Aorta (tissue), 5 donors: Measurements from ENCODE around the gene LPIN2. TPM values are rescaled to one million over a fixed set of nuclear protein-coding genes. Genes with fewer than 3 reads are reported as not detected.

Experiments
- ATAC-seq: fragments of 200-7000 bp; cut with Tn5 transposase; one replicate; pipeline ENCODE4 v1.9.1; 2022; ENCODE audit warnings: moderate library complexity; ENCODE audit not compliant: low FRiP score
- DNase-seq, 2 donors: peaks; one replicate each; pipeline ENCODE4 v3.0.0-alpha.2; 2020
- H3K27ac ChIP-seq, 2 donors: one replicate each; pipeline ENCODE4 v1.5.1; 2013; ENCODE audit warnings: low read length in 2 of 2, mild to moderate bottlenecking in 2 of 2, moderate library complexity in 2 of 2, control low read depth in 1 of 2, inconsistent platforms in 1 of 2, low read depth in 1 of 2
- H3K27me3 ChIP-seq, 2 donors: one replicate each; pipeline ENCODE4 v1.6.1; 2013; ENCODE audit warnings: control low read depth in 1 of 2, low read length in 1 of 2, mild to moderate bottlenecking in 1 of 2, moderate library complexity in 1 of 2; ENCODE audit not compliant: insufficient read depth in 2 of 2, control insufficient read depth in 1 of 2
- H3K36me3 ChIP-seq, 2 donors: one replicate each; pipeline ENCODE4 v1.6.1; 2013; ENCODE audit warnings: control low read depth in 1 of 2, low read length in 1 of 2, mild to moderate bottlenecking in 1 of 2; ENCODE audit not compliant: insufficient read depth in 2 of 2, control insufficient read depth in 1 of 2
- H3K4me1 ChIP-seq, 2 donors: one replicate each; pipeline ENCODE4 v1.6.1; 2013; ENCODE audit warnings: low read length in 2 of 2, control low read depth in 1 of 2, mild to moderate bottlenecking in 1 of 2, moderate library complexity in 1 of 2; ENCODE audit not compliant: insufficient read depth in 2 of 2, control insufficient read depth in 1 of 2
- H3K4me3 ChIP-seq, 2 donors: one replicate each; pipeline ENCODE4 v1.5.1; 2013; ENCODE audit warnings: low read length in 2 of 2, control low read depth in 1 of 2, mild to moderate bottlenecking in 1 of 2
- H3K9me3 ChIP-seq: one replicate; pipeline ENCODE4 v1.6.1; 2013; ENCODE audit warnings: mild to moderate bottlenecking, low read length; ENCODE audit not compliant: control insufficient read depth
- WGBS, 2 donors: extraction: QIAGEN DNeasy Blood & Tissue Kit; methylation state at CpG; one replicate each; pipeline ENCODE4 v1.1.7; 2013; 5-methylcytosine and 5-hydroxymethylcytosine counted together
- intact Hi-C, 2 donors: fragments of 100-400 bp; cut with DNase I; formaldehyde crosslinking; loops; one replicate each; pipeline versions ENCODE4 v1.14.2 to v1.15.0; 2022
- polyA plus RNA-seq, 2 donors: library from polyadenylated mRNA; stranded (reverse); fragments of 200-250 nt; gene quantifications; one replicate each; pipeline ENCODE4 v1.2.3, GENCODE V29; 2013
- total RNA-seq, 2 donors: library from RNA; stranded (reverse); fragmentation: NEBNext Ultra II Directional; extraction: Animal tissue kit (Norgen Biotek cat#: 25700); gene quantifications; one replicate each; pipeline ENCODE4 v1.2.1, GENCODE V29; 2021
- donor health status: healthy with polysubstance abuse.
- donor health status: Bipolar disorder and iron deficiency.
- donor health status: DM: no; HTN: no; CAD: no.
- donor health status: DM: no; HTN: no; CAD: no.
- donor health status: DM: yes; HTN: yes; CAD: no.

The LPIN2 gene
- total and polyA plus RNA-seq, 4 donors, result 9.1 to 42.4 (median 25.7) TPM

DNA sequence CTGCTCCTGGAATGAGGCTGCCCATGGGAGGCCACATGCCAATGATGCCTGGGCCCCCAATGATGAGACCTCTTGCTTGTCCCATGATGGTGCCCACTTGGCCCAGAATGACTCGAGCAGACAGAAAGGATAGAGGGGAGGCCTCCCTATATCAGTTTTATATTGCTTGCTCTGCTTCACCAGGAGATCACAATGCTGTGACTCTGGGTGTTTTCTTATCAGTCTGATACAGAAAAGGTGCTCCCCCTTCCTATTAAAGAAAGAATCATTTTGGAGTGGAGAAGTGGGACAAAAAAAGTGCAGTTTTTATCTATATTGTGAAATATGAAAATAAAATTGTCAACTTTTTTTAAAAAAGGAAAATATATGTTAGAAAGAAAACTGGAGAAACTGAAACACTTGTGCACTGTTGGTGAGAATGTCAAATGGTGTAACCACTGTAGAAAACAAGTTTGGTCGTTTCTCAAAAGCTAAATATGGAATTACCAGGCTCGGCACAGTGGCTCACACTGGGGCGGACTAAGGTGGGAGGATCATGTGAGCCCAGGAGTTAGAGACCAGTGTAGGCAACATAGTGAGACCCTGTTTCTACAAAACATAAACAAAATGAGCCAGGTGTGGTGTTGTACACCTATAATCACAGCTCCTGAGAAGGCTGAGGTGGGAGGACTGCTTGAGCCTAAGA, 21.8 kb downstream of the LPIN2 start:
- Histone ChIP-seq H3K4me1 (peaks cover 0 to 7% of the 10 kb centered on the region in 2 donors), H3K36me3 (no peaks in the 10 kb centered on the region), H3K4me3 (no peak overlapping the region), H3K27ac (no peak overlapping the region), H3K27me3 (no peaks in the 10 kb centered on the region), H3K9me3 (no peaks in the 10 kb centered on the region)
- WGBS, 2 donors, result 74% methylated on average over 4 of the region's 4 CpGs
- ATAC-seq, result no peak
- no peak for DNase-seq
- intact Hi-C loops, result loop anchor here (5.0 kb wide), 1 partner anchor 71 kb away; no protein-coding TSS in a partner anchor

DNA sequence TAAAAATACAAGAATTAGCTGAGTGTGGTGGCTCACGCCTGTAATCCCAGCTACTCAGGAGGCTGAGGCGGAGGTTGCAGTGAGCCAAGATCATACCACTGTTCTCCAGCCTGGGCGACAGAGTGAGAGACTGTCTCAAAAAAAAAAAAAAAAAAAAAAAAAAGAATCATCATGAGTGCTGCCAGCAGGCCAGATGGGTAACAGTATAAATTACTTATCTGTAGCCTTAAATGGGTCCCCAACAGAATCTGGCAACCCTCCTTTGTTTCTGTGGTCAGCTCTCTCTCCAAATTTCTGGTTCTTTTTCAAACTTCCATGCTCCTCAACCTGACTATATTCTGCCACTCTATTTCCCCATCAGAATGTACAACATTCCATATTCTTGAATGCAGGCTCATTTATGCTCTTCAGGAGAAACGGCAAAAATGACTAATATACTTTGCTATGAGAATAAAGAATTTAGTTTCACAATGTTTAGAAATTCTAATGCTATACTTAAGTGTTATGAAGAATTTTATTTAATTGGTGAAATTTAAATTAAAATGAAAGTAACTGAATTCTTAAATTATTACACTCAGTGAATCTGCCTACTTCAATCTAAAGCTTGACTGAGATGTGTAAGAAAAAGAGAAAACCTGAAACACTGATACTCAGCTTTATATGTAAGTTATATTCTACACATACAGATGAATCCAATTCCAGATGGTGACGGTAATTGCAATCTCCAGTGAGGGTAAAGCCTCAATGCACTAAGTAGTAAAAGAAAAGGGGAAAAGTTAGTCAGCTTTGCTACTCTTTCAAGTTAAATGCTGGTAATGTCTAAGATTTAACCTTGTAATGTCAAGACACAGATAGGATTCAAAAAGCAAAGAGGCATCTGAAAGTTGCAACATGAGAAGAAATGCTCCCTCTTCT, 24.8 kb downstream of the LPIN2 start:
- no peak overlapping the region for H3K27ac ChIP-seq
- DNase-seq (no peak), ATAC-seq (no peak)
- H3K9me3 ChIP-seq, result no peaks in the 10 kb centered on the region
- no peaks in the 10 kb centered on the region for H3K36me3 ChIP-seq
- peaks cover 0 to 2% of the 10 kb centered on the region in 2 donors for H3K4me1 ChIP-seq
- no peak overlapping the region for H3K4me3 ChIP-seq
- no peaks in the 10 kb centered on the region for H3K27me3 ChIP-seq
- intact Hi-C loops, result loop anchor here in 1 of 2 donors (5.0 kb wide), 1 partner anchor 56 kb away; no protein-coding TSS in a partner anchor
- 83 to 89% methylated on average over 5 of the region's 5 CpGs for WGBS, 2 donors

DNA sequence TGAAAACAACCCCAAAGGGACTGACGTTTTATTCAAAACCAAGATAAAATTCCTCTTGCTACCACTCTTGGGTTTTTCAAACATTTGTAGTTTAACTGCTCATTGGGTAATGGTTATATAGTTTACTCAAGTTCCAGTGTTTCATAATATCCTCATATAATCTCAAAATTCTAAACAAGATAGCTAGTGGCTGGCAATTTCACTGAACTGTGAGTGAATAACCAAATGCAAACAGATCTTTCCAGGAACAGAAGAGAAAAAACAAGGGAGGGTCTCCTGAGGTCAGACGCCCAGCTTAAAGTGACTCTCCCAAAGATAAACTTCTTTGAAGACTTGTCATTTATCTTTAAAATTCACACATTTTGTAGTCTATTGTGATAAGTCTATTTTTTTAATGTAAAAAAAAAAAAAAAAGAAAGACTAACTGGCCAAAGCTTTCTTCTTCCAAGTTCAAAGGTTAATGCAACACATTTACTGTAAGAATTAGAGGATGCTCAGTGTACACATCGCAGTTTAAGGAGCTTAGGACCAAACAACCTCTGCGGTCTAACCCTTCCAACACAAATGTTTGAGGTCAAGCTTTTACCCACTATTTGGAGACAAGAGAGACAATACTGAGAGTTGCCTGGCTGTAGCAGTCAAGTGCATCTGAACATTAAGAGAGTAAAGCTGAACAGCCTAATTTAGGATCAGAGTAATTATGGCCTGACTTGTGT, 26.6 kb downstream of the LPIN2 start:
- Histone ChIP-seq H3K9me3 (no peaks in the 10 kb centered on the region), H3K27me3 (no peaks in the 10 kb centered on the region), H3K36me3 (no peaks in the 10 kb centered on the region), H3K27ac (no peak overlapping the region), H3K4me1 (peaks cover 0 to 7% of the 10 kb centered on the region in 2 donors), H3K4me3 (no peak overlapping the region)
- ATAC-seq, result no peak
- 63 to 71% methylated on average over 4 of the region's 4 CpGs for WGBS, 2 donors
- no peak for DNase-seq
- intact Hi-C loops, result loop anchor here in 1 of 2 donors (5.0 kb wide), 1 partner anchor 54 kb away; no protein-coding TSS in a partner anchor

GRCh38 chr18:2985628-2986027, 27.3 kb downstream of the LPIN2 start:
- H3K27ac ChIP-seq, result no peak overlapping the region
- intact Hi-C loops, result loop anchor here in 1 of 2 donors (5.0 kb wide), 1 partner anchor 53 kb away; no protein-coding TSS in a partner anchor

DNA sequence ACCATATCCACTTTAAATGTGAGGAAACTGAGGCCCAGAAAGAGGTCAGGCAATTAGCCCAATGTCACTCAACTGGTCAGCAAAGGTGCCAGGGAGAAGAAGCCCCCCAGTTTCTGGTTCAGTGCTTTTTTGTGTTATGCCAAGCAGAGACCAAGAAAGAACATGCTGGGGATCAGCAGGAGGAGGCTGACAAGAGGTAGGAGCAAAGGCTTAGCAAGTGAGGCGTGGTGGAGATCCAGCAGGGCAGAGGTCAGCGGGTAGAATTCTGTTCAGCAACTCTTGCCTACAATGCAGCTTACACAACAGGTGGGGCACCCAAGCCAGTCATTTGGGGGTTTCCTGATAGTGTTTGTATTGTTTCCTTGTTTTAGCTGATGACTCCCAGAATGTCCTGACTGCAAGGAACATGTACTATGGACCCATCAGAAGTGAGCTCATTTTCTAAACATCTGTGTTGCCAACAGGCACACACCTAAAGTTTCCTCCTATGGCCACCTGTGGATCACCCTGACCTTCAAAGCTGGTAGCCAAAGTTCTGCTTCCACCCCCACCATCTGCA, 28.2 kb downstream of the LPIN2 start:
- H3K36me3 ChIP-seq, result no peaks in the 10 kb centered on the region
- peaks cover 3 to 12% of the 10 kb centered on the region in 2 donors for H3K4me1 ChIP-seq
- H3K27me3 ChIP-seq, result no peaks in the 10 kb centered on the region
- intact Hi-C loops, result loop anchor here (5.0 kb wide), 1 partner anchor 52 kb away; no protein-coding TSS in a partner anchor
- H3K4me3 ChIP-seq, result no peak overlapping the region
- WGBS, 2 donors, result 92 to 93% methylated on average over 2 of the region's 2 CpGs
- no peak overlapping the region for H3K27ac ChIP-seq
- ATAC-seq (no peak), DNase-seq (no peak)
- H3K9me3 ChIP-seq, result no peaks in the 10 kb centered on the region

More at GRCh38 chr18:2985628-2986027, 27.3 kb downstream of the LPIN2 start:
- no peak overlapping the region for H3K4me3 ChIP-seq
- ATAC-seq, result no peak
- peaks cover 0 to 7% of the 10 kb centered on the region in 2 donors for H3K4me1 ChIP-seq
- no peaks in the 10 kb centered on the region for H3K36me3 ChIP-seq
- no peak for DNase-seq
- no peaks in the 10 kb centered on the region for H3K27me3 ChIP-seq
- H3K9me3 ChIP-seq, result no peaks in the 10 kb centered on the region
- 76 to 82% methylated on average over 2 of the region's 2 CpGs for WGBS, 2 donors

GRCh38 chr18:2984091-2984490, 28.9 kb downstream of the LPIN2 start:
- intact Hi-C loops, result loop anchor here in 1 of 2 donors (5.0 kb wide), 1 partner anchor 52 kb away; no protein-coding TSS in a partner anchor
- Histone ChIP-seq H3K27me3 (no peaks in the 10 kb centered on the region), H3K27ac (no peak overlapping the region), H3K4me3 (no peak overlapping the region), H3K36me3 (no peaks in the 10 kb centered on the region), H3K9me3 (no peaks in the 10 kb centered on the region), H3K4me1 (peaks cover 3 to 14% of the 10 kb centered on the region in 2 donors)
- DNase-seq (no peak), ATAC-seq (no peak)
- 87 to 90% methylated on average over 3 of the region's 3 CpGs for WGBS, 2 donors

GRCh38 chr18:2983296-2983695, 29.6 kb downstream of the LPIN2 start:
- peaks cover 3 to 17% of the 10 kb centered on the region in 2 donors for H3K4me1 ChIP-seq
- intact Hi-C loops, result loop anchor here in 1 of 2 donors (5.0 kb wide), 1 partner anchor 51 kb away; no protein-coding TSS in a partner anchor
- WGBS, 2 donors, result 33 to 45% methylated on average over 2 of the region's 2 CpGs
- H3K27me3 ChIP-seq, result no peaks in the 10 kb centered on the region
- no peaks in the 10 kb centered on the region for H3K36me3 ChIP-seq
- H3K4me3 ChIP-seq, result no peak overlapping the region
- ATAC-seq (no peak), DNase-seq (no peak)
- no peaks in the 10 kb centered on the region for H3K9me3 ChIP-seq
- H3K27ac ChIP-seq, result no peak overlapping the region
